ENCODE results near the gene KMO. TPM values are rescaled to one million over a fixed set of nuclear protein-coding genes. Genes with fewer than 3 reads are reported as not detected.

KMO gene
- total RNA-seq, 1 experiment from 2014 or later: not detected

DNA sequence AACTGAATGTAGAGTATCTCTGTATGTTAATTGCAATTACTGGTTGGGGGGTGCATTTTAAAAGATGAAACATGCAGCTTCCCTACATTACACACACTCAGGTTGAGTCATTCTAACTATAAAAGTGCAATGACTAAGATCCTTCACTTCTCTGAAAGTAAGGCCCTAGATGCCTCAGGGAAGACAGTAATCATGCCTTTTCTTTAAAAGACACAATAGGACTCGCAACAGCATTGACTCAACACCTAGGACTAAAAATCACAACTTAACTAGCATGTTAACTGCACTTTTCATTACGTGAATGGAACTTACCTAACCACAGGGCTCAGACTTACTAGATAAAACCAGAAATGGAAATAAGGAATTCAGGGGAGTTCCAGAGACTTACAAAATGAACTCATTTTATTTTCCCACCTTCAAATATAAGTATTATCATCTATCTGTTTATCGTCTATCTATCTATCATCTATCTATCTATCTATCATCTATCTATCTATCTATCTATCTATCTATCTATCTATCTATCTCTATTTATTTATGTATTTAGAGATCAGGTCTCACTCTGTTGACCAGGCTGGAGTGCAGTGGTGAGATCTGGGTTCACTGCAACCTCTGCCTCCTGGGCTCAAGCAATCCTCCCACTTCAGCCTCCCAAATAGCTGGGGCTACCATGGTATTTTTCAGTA lies 60.2 kb downstream of the KMO start:
- DNase-seq (ENCODE audit: low read depth): peak; percentile 87

- no peak for DNase-seq (ENCODE audit: low read depth)
Measured at GRCh38 chr1:241593186-241593585, 61.0 kb downstream of the KMO start.

- DNase-seq (ENCODE audit: low read depth): no peak
Measured at GRCh38 chr1:241596633-241597032, 64.5 kb downstream of the KMO start.

GRCh38 chr1:241598249-241598648 lies 66.1 kb downstream of the KMO start:
- no peak for DNase-seq (ENCODE audit: low read depth)

DNA sequence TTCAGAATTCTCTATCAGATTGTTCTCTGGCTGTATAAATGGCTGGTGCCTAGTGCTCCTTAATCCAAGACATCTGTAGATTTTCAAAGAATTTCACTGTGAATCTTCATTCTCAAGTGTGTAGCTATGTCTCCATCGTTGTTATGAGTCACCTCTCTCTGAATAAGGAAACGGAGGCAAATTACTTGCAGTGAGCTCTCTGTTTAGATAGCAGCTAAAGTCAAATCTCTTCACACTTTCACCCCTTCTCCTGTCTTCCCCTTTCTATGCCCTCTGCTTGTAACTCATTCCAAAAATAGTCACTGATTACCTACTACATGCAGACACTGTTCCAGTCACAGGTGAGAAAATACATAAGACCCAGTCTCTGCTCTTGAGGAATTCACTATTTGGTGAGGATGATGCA lies 68.3 kb downstream of the KMO start:
- no peak for DNase-seq (ENCODE audit: low read depth)

- peak; percentile 53 for DNase-seq (ENCODE audit: low read depth)
Measured at GRCh38 chr1:241603731-241604245, 71.6 kb downstream of the KMO start.

- no peak for DNase-seq (ENCODE audit: low read depth)
Measured at GRCh38 chr1:241605146-241605805, 73.1 kb downstream of the KMO start.

- peak; percentile 50 for DNase-seq (ENCODE audit: low read depth)
Measured at GRCh38 chr1:241606544-241606943, 74.4 kb downstream of the KMO start.

DNA sequence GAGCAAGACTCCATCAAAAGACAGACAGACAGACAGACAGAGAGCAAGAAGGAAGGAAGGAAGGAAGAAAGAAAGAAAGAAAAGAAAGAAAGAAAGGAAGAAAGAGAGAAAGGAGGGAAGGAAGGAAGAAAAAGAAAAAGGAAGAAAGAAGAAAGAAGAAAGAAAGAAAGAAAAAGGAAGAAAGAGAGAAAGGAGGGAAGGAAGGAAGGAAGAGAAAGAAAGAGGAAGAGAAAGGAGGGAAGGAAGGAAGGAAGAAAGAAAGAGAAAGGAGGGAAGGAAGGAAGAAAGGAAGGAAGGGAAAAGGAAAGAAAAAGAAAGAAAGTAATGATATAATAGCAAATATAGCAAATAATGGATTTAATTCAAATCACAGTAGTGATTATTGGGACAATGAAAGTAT lies 75.3 kb downstream of the KMO start:
- no peak for DNase-seq (ENCODE audit: low read depth)

GRCh38 chr1:241608379-241609033 lies 76.3 kb downstream of the KMO start:
- DNase-seq (ENCODE audit: low read depth): peak; percentile 65

DNA sequence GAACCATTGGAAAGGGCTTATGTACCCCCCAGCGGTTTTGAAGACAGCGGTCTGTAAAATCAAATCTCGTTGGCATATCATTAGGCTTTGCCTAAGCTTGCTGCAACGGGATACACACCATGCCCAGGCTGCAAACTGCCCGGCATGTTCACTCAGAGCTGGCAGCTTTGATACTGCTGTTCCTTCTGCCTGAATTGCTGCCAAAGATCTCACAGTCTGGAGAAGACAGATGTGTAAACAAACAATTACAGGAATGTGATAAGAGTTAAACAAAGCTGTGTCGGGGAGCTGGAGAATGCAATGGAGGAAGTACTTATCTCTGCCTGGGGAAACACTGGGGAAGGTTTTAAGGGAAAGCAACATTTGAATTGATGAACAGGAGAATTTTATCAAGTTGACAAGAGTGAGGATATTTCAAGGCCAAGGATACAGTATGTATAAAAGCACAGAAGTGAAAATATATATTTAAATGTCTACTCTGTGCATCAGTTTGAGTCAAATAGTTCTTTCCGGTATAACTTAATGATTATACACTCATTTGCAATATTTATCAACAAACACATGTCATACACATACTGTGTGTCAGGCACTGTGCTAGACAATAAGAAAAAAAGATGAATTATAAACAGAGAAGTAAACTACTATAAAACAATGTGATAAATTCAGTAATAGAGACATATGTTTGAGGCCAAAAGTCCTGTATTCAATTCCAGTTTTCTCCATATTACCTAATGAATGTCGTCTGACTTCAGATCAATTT lies 78.1 kb downstream of the KMO start:
- no peak for DNase-seq (ENCODE audit: low read depth)

- peak; percentile 54 for DNase-seq (ENCODE audit: low read depth)
Measured at GRCh38 chr1:241611063-241611462, 78.9 kb downstream of the KMO start.

- no peak for DNase-seq (ENCODE audit: low read depth)
Measured at GRCh38 chr1:241611736-241612135, 79.6 kb downstream of the KMO start.

DNA sequence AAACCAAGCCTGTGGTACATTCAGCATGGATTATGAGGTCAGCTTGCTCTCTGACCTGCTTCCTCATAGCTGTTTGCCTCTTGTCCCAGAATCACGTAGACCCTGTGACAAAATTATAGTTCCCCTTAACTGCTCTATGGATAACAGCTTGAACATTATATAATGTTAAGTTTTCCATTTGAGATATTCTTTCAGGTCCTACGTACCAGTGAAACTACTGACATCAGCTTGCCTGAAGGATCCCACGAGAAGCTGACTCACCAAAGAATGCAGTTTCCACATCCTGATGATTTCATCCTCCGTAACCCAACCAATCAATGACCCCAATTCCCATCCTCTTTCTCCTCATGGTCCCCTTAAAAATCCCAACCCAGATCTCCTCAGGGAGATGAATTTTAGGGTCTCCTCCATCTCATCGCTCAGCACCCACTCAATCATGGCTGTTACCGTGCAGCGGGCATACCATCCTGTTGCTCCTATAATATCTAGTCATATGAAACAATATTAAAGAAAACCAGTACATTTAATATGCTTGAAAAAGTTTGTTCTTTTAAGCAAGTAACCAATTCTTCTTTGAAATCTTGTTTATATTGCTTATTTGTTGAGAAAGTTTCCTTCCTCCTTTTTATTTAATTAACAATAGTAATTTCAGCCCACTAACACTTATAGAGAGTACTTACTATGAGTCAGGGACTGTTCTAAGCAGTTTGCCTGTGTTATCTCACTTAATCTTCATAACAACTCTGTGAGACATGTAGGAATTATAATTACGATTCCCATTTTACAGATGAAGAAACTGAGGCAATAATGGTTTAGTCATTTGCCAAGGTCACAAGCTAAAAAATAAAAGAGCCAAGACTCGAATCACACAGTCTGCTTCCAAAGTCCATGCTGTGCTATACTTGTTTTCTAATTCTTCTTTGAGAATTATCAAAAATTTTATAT lies 80.6 kb downstream of the KMO start:
- peak; percentile 90 for DNase-seq (ENCODE audit: low read depth)

- DNase-seq (ENCODE audit: low read depth): no peak
Measured at GRCh38 chr1:241614144-241614543, 82.0 kb downstream of the KMO start.

- DNase-seq (ENCODE audit: low read depth): no peak
Measured at GRCh38 chr1:241614572-241614971, 82.4 kb downstream of the KMO start.

DNA sequence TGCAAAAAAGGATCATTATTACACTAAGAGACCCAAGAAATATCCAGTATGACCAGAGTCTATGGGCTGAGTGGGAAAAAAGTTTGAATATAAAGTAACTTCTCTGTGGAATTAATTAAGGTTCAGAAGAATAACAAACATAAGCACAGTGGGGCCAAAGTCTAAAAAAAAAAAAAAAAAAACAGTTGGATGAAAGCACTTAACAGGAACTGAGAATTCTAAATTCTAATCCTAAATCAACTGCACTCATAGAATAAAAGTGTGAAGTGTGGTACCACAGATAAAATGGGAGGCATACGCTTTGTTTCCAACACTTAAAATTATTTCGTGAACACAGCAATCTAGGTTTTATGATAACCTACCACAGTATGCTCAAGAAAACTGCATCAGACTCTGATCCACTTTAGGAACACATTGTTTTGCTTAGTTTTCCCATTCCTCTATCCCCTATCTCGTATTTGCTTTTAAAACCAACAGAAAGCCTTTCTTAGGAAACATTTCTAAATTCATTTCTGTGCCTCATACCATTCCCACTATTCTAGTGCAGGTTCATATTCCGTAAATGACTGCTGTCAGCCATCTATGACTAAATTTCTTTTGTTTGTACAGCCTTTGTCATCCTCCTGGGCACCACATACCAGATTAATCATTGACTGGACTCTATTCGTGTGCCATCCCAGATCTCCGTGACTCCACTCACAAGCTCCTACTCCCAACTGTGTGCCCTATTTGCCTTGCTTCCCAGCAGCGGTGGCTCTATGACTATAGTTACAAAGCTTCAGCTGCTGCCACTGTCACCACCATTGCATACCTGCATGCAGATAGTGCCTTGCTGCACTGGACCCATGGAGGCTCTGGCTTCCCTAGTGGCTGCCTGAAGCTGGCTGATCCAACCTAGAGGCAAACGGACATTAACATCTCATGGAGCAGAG lies 83.1 kb downstream of the KMO start:
- DNase-seq (ENCODE audit: low read depth): peak; percentile 79

- no peak for DNase-seq (ENCODE audit: low read depth)
Measured at GRCh38 chr1:241617426-241617825, 85.2 kb downstream of the KMO start.

- no peak for DNase-seq (ENCODE audit: low read depth)
Measured at GRCh38 chr1:241622669-241623068, 90.5 kb downstream of the KMO start.
